WTC11 (cell line): ENCODE data around the gene SLIT1. TPM values are rescaled to one million over a fixed set of nuclear protein-coding genes. Genes with fewer than 3 reads are reported as not detected.

Source experiments
- ATAC-seq: fragments of 200-7000 bp; cut with Tn5 transposase; 2 replicates; pipeline ENCODE4 v1.10.0; 2021; ENCODE audit warnings: mild to moderate bottlenecking, moderate library complexity
- CTCF ChIA-PET: fragments of 300-600 bp; sonication (Branson Sonifier 250); formaldehyde crosslinking; loops from one replicate; lab custom pipeline; 2021; ENCODE audit warnings: antibody characterized with exemption; lab: Charles Lee
- POLR2A ChIA-PET: fragments of 350-600 bp; sonication (Branson Sonifier 250); formaldehyde crosslinking; loops from one replicate; lab custom pipeline; 2021; ENCODE audit warnings: antibody characterized with exemption; lab: Charles Lee
- DNase-seq: peaks from one replicate; pipeline ENCODE4 v3.0.0; 2021; ENCODE audit warnings: low spot score
- H3K27ac Mint-ChIP-seq: 2 replicates; pipeline ENCODE4 v1.8.0; 2021; ENCODE audit warnings: mixed read lengths
- H3K27me3 Mint-ChIP-seq: 2 replicates; pipeline ENCODE4 v1.8.0; 2021; ENCODE audit warnings: low read depth, mild to moderate bottlenecking, moderate library complexity, mixed read lengths
- H3K36me3 Mint-ChIP-seq: 2 replicates; pipeline ENCODE4 v1.8.0; 2021; ENCODE audit warnings: mixed read lengths
- H3K4me1 Mint-ChIP-seq: 2 replicates; pipeline ENCODE4 v1.8.0; 2022; ENCODE audit warnings: mixed read lengths
- H3K4me3 Mint-ChIP-seq: 2 replicates; pipeline ENCODE4 v1.8.0; 2021; ENCODE audit warnings: mild to moderate bottlenecking, moderate library complexity, mixed read lengths
- H3K9me3 Mint-ChIP-seq: 2 replicates; pipeline ENCODE4 v1.8.0; 2021; ENCODE audit warnings: mixed read lengths
- AFF4 ChIP-seq: sonication (generic); formaldehyde crosslinking; IDR thresholded peaks from 2 replicates; pipeline ENCODE4 v1.8.1; 2023; ENCODE audit warnings: mild to moderate bottlenecking, missing genetic modification reagents, borderline replicate concordance
- AR ChIP-seq: fragments of 250-450 bp; sonication (Bioruptor Pico); IDR thresholded peaks from 2 replicates; pipeline ENCODE4 v1.9.0; 2021; ENCODE audit warnings: mild to moderate bottlenecking
- ATF3 ChIP-seq: sonication (generic); formaldehyde crosslinking; conservative IDR thresholded peaks from 2 replicates; pipeline ENCODE4 v1.8.1; 2022; ENCODE audit warnings: mild to moderate bottlenecking, missing genetic modification reagents
- CBFB ChIP-seq: sonication (generic); formaldehyde crosslinking; IDR thresholded peaks from 2 replicates; pipeline ENCODE4 v1.8.1; 2022; ENCODE audit warnings: mild to moderate bottlenecking, low read depth, missing genetic modification reagents
- E2F4 ChIP-seq: sonication (generic); formaldehyde crosslinking; IDR thresholded peaks from 2 replicates; pipeline ENCODE4 v1.8.1; 2022; ENCODE audit warnings: low read depth, mild to moderate bottlenecking, moderate library complexity, missing genetic modification reagents, borderline replicate concordance
- EMX1 ChIP-seq: fragments of 250-450 bp; sonication (Bioruptor Pico); IDR thresholded peaks from 2 replicates; pipeline ENCODE4 v1.8.0; 2021; ENCODE audit warnings: mild to moderate bottlenecking
- FOXJ3 ChIP-seq: sonication (generic); formaldehyde crosslinking; IDR thresholded peaks from 2 replicates; pipeline ENCODE4 v1.9.0; 2021; ENCODE audit warnings: missing genetic modification reagents, mild to moderate bottlenecking, borderline replicate concordance
- FOXP1 ChIP-seq: sonication (generic); formaldehyde crosslinking; IDR thresholded peaks from 2 replicates; pipeline ENCODE4 v1.8.0; 2022; ENCODE audit warnings: missing genetic modification reagents, mild to moderate bottlenecking, moderate library complexity, borderline replicate concordance
- GTF2I ChIP-seq: fragments of 250-450 bp; sonication (Bioruptor Pico); conservative IDR thresholded peaks from 2 replicates; pipeline ENCODE4 v1.4.0; 2021; ENCODE audit warnings: mild to moderate bottlenecking
- IRF2 ChIP-seq: sonication (generic); formaldehyde crosslinking; IDR thresholded peaks from 2 replicates; pipeline ENCODE4 v1.8.0; 2022; ENCODE audit warnings: low read depth, missing genetic modification reagents, borderline replicate concordance
- KAT7 ChIP-seq: sonication (generic); formaldehyde crosslinking; IDR thresholded peaks from 2 replicates; pipeline ENCODE4 v1.8.1; 2023; ENCODE audit warnings: missing genetic modification reagents, mild to moderate bottlenecking, borderline replicate concordance
- MXD4 ChIP-seq: fragments of 250-450 bp; sonication (Bioruptor Pico); IDR thresholded peaks from 2 replicates; pipeline ENCODE4 v1.8.0; 2021; ENCODE audit warnings: mild to moderate bottlenecking, moderate library complexity, borderline replicate concordance
- NFE2L1 ChIP-seq: sonication (generic); formaldehyde crosslinking; IDR thresholded peaks from 2 replicates; pipeline ENCODE4 v1.8.1; 2023; ENCODE audit warnings: missing genetic modification reagents
- NFYB ChIP-seq: sonication (generic); formaldehyde crosslinking; conservative IDR thresholded peaks from 2 replicates; pipeline ENCODE4 v1.8.0; 2022; ENCODE audit warnings: low read depth, missing genetic modification reagents
- NR2C2 ChIP-seq: sonication (generic); formaldehyde crosslinking; IDR thresholded peaks from 2 replicates; pipeline ENCODE4 v1.8.0; 2022; ENCODE audit warnings: mild to moderate bottlenecking, missing genetic modification reagents
- RORB ChIP-seq: fragments of 250-450 bp; sonication (Bioruptor Pico); IDR thresholded peaks from 2 replicates; pipeline ENCODE4 v1.9.0; 2021; ENCODE audit warnings: mild to moderate bottlenecking
- SMAD4 ChIP-seq: sonication (generic); formaldehyde crosslinking; IDR thresholded peaks from 2 replicates; pipeline ENCODE4 v1.8.0; 2022; ENCODE audit warnings: mild to moderate bottlenecking, missing genetic modification reagents
- SOX15 ChIP-seq: fragments of 250-450 bp; sonication (Bioruptor Pico); IDR thresholded peaks from 2 replicates; pipeline ENCODE4 v1.9.0; 2021; ENCODE audit warnings: mild to moderate bottlenecking
- ZNF416 ChIP-seq: fragments of 250-450 bp; sonication (Bioruptor Pico); IDR thresholded peaks from 2 replicates; pipeline ENCODE4 v1.9.0; 2021; ENCODE audit warnings: mild to moderate bottlenecking, inconsistent platforms
- ZSCAN18 ChIP-seq: fragments of 250-450 bp; sonication (Bioruptor Pico); IDR thresholded peaks from 2 replicates; pipeline ENCODE4 v2.1.2; 2022; ENCODE audit warnings: mild to moderate bottlenecking, moderate library complexity
- total RNA-seq: library from RNA; stranded (reverse); gene quantifications from 3 replicates; pipeline ENCODE4 v1.2.3, GENCODE V29; 2021
- TF ChIP-seq, protein P1 (sequence below): sonication (generic); formaldehyde crosslinking; IDR thresholded peaks from 2 replicates; pipeline ENCODE4 v1.8.0; 2023; ENCODE audit warnings: missing genetic modification reagents, mild to moderate bottlenecking, borderline replicate concordance
- TF ChIP-seq, protein P2 (sequence below): sonication (generic); formaldehyde crosslinking; IDR thresholded peaks from 2 replicates; pipeline ENCODE4 v1.8.0; 2023; ENCODE audit warnings: missing genetic modification reagents

Gene SLIT1
- total RNA-seq, 1 experiment from 2014 or later: 1.6 TPM

DNA sequence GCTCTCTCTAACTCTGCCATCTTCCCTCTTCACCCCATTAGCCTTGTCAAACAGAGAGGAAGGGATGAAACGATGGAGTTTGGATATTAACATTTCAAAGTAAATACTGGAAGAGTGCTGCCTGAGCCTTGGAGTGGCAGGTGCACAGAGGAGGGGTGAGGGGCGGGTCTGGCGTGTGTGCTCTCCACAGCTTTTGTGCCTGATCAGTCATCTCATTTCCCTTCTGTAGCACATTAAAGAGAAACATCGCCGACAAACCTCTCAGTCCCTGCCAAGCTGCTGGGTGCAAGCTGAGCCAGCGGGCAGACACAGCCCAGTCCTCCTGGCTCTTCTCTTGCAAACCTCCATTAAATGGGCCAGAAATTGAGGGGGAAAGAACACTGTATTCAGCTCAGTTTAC lies 76.2 kb downstream of the SLIT1 start (continued):
- TF ChIP-seq ZSCAN18 (CRISPR knock-in tag) (no peak), ZNF416 (no peak), GTF2I (no peak), EMX1 (no peak)
- TF ChIP-seq, protein P1, sequence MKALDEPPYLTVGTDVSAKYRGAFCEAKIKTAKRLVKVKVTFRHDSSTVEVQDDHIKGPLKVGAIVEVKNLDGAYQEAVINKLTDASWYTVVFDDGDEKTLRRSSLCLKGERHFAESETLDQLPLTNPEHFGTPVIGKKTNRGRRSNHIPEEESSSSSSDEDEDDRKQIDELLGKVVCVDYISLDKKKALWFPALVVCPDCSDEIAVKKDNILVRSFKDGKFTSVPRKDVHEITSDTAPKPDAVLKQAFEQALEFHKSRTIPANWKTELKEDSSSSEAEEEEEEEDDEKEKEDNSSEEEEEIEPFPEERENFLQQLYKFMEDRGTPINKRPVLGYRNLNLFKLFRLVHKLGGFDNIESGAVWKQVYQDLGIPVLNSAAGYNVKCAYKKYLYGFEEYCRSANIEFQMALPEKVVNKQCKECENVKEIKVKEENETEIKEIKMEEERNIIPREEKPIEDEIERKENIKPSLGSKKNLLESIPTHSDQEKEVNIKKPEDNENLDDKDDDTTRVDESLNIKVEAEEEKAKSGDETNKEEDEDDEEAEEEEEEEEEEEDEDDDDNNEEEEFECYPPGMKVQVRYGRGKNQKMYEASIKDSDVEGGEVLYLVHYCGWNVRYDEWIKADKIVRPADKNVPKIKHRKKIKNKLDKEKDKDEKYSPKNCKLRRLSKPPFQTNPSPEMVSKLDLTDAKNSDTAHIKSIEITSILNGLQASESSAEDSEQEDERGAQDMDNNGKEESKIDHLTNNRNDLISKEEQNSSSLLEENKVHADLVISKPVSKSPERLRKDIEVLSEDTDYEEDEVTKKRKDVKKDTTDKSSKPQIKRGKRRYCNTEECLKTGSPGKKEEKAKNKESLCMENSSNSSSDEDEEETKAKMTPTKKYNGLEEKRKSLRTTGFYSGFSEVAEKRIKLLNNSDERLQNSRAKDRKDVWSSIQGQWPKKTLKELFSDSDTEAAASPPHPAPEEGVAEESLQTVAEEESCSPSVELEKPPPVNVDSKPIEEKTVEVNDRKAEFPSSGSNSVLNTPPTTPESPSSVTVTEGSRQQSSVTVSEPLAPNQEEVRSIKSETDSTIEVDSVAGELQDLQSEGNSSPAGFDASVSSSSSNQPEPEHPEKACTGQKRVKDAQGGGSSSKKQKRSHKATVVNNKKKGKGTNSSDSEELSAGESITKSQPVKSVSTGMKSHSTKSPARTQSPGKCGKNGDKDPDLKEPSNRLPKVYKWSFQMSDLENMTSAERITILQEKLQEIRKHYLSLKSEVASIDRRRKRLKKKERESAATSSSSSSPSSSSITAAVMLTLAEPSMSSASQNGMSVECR (CRISPR knock-in tag): no peak

- TF ChIP-seq MXD4 (CRISPR knock-in tag): no peak
- TF ChIP-seq FOXJ3 (CRISPR knock-in tag): no peak
- TF ChIP-seq ATF3 (CRISPR knock-in tag): no peak
- TF ChIP-seq SMAD4 (CRISPR knock-in tag): no peak
- no peak for TF ChIP-seq CBFB (CRISPR knock-in tag)
- TF ChIP-seq NFE2L1 (CRISPR knock-in tag): no peak
- no peak for TF ChIP-seq IRF2
- no peak for TF ChIP-seq NFYB (CRISPR knock-in tag)
- TF ChIP-seq, protein P2, sequence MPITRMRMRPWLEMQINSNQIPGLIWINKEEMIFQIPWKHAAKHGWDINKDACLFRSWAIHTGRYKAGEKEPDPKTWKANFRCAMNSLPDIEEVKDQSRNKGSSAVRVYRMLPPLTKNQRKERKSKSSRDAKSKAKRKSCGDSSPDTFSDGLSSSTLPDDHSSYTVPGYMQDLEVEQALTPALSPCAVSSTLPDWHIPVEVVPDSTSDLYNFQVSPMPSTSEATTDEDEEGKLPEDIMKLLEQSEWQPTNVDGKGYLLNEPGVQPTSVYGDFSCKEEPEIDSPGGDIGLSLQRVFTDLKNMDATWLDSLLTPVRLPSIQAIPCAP (CRISPR knock-in tag): no peak
- TF ChIP-seq AR (CRISPR knock-in tag): no peak
- TF ChIP-seq AFF4 (CRISPR knock-in tag): no peak
- TF ChIP-seq RORB (CRISPR knock-in tag): no peak
- no peak for TF ChIP-seq NR2C2 (CRISPR knock-in tag)
- TF ChIP-seq FOXP1 (CRISPR knock-in tag): no peak
- no peak for TF ChIP-seq KAT7 (CRISPR knock-in tag)
- TF ChIP-seq SOX15: no peak
- no peak for TF ChIP-seq E2F4 (CRISPR knock-in tag)
- no peaks in the 10 kb centered on the region for H3K9me3 Mint-ChIP-seq
- H3K4me1 Mint-ChIP-seq: peaks cover 17% of the 10 kb centered on the region
- ChIA-PET POLR2A (no interaction called here), CTCF (interaction anchor here (0.7 to 2.2 kb wide), 10 partner anchors 11 to 460 kb away, joined by 3 to 16 read pairs (median 4); no protein-coding TSS in a partner anchor)
- H3K27me3 Mint-ChIP-seq: no peaks in the 10 kb centered on the region
- H3K36me3 Mint-ChIP-seq: no peaks in the 10 kb centered on the region
- DNase-seq (no peak), ATAC-seq (no peak)
- H3K27ac Mint-ChIP-seq: no peak overlapping the region
- H3K4me3 Mint-ChIP-seq: no peak overlapping the region
These were observed 78.2 kb downstream of the SLIT1 start for GRCh38 chr10:97107551-97107950.
